22Rv1 (cell line): ENCODE data around the gene TSEN34.
"Not testable (repeated sequence)": the region's sequence is repeated elsewhere in the genome, so short reads cannot be mapped to it uniquely, and the experiment has no call there.

ENCODE experiments used
- H3K27ac ChIP-seq: fragments of 450-650 bp; 2 replicates; pipeline ENCODE4 v1.5.1; 2017
- ZFX ChIP-seq: fragments of 450-650 bp; IDR thresholded peaks from 2 replicates; pipeline ENCODE4 v1.6.1; 2017; ENCODE audit warnings: antibody characterized with exemption, borderline replicate concordance
- TF ChIP-seq, protein P1 (sequence below): fragments of 450-650 bp; IDR thresholded peaks from 2 replicates; pipeline ENCODE4 v1.5.1; 2017; ENCODE audit warnings: mild to moderate bottlenecking

TSEN34 gene

DNA sequence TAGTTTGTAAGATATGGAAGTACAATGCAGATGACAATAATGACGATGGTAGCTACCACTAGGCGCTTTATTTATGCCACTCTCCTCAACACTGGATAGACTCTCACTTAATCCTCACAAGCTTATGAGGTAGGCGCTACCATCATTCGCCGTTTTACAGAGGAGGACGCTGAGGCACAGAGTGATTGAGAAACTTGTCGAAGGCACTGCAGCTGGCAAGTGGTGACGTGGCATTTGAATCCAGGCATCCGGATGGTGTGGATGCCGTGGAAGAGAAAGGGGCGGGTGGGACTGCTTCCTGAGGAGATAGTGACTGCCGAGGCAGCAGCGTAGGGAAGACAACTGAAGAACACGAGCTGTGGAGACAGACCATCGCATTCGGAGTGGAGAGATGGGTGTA, 8.3 kb downstream of the TSEN34 start:
- H3K27ac ChIP-seq: peak overlapping the region; percentile 93
- TF ChIP-seq, protein P1, sequence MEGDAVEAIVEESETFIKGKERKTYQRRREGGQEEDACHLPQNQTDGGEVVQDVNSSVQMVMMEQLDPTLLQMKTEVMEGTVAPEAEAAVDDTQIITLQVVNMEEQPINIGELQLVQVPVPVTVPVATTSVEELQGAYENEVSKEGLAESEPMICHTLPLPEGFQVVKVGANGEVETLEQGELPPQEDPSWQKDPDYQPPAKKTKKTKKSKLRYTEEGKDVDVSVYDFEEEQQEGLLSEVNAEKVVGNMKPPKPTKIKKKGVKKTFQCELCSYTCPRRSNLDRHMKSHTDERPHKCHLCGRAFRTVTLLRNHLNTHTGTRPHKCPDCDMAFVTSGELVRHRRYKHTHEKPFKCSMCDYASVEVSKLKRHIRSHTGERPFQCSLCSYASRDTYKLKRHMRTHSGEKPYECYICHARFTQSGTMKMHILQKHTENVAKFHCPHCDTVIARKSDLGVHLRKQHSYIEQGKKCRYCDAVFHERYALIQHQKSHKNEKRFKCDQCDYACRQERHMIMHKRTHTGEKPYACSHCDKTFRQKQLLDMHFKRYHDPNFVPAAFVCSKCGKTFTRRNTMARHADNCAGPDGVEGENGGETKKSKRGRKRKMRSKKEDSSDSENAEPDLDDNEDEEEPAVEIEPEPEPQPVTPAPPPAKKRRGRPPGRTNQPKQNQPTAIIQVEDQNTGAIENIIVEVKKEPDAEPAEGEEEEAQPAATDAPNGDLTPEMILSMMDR: no peak
- no peak for TF ChIP-seq ZFX

DNA sequence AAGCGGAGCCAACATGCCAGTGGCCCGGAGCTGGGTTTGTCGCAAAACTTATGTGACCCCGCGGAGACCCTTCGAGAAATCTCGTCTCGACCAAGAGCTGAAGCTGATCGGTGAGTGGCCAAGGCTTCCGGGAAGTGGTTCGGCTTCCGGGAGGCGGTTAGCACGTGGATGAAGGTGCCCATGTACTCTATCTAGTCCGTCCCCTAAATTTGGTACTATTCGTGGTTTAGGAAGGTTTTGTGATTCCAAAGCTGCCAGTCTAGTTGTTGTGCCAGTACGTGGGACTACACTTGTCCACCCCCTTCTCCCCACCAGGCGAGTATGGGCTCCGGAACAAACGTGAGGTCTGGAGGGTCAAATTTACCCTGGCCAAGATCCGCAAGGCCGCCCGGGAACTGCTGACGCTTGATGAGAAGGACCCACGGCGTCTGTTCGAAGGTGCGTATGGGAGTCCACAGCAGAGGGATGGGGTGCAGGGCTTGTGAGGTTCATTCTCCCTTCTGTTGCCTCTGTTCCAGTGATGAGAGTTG, 10.1 kb downstream of the TSEN34 start:
- peak overlapping the region; percentile 93 for H3K27ac ChIP-seq
- TF ChIP-seq, protein P1: no peak
- no peak for TF ChIP-seq ZFX

DNA sequence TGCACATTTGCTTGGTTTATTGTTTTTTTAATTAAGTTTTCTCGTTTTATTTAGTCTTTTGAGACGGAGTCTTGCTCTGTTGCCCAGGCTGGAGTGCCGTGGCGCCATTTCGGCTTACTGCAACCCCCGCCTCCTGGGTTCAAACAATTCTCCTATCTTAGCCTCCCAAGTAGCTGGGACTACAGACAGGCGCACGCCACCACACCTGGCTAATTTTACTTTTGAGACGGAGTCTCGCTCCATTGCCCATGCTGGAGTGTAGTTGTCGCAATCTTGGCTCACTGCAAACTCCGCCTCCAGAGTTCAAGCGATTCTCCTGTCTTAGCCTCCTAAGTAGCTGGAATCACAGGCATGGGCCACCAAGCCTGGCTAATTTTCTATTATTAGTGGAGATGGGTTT, 10.9 kb downstream of the TSEN34 start:
- no peak for TF ChIP-seq ZFX
- TF ChIP-seq, protein P1: no peak
- peak overlapping the region; percentile 93 for H3K27ac ChIP-seq

DNA sequence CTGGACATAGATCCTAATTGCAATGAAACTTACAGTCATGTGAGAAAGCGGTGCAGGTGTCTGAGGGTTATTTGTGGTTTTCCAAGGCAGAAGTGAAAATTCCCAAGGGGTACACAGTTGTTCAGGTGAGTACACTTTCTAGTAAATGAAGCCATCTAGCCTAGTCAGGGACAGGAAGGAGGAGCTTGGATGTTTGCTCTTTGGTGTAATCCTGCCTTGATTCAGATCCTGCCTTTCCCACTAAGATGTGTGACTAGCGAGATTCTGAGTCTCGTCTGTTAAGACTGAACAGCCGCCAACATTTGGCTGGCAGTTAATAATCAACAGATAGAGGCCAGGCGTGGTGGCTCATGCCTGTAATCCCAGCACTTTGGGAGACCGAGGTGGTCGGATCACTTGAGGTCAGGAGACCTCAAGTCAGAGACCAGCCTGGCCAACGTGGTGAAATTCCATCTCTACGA, 12.1 kb downstream of the TSEN34 start:
- 0 out of 2 replicates have a peak overlapping the region, but pooled peaks have one; percentile 10 for H3K27ac ChIP-seq
- TF ChIP-seq ZFX: no peak
- TF ChIP-seq, protein P1: no peak

DNA sequence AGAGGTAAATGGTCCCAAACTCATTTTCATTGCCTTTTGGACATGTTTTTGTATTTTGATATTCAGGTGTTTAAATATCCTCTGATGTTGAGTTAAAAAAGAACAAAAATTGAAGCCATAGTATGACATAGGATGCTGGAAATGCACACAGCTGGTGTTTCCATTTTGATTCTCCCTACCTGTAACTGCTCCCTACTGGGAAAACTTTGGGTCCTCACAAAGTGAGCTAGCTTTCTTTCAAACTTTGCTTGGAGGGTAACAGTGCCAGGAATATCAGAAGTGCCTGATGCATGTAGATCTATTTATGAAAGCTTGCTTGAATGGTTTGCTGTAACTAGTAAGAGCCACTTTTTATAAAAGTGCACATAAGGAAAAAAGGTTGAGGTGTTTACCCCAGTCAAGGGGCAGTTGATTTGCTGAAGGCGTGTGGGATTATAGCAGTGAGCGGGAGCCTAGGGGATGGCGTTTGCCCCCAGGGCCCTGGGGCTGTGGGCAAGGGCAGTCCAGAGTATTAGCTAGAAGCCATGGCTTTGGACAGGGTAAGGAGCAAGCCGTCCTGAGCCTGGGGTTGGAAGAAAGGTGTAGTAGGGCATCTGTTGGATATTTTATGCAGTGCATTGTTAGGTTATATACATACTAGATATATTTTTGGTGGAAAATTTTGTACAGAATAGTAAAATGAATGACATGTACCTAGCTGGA, 13.8 kb downstream of the TSEN34 start:
- H3K27ac ChIP-seq: no peak overlapping the region
- TF ChIP-seq ZFX: no peak
- TF ChIP-seq, protein P1: no peak

DNA sequence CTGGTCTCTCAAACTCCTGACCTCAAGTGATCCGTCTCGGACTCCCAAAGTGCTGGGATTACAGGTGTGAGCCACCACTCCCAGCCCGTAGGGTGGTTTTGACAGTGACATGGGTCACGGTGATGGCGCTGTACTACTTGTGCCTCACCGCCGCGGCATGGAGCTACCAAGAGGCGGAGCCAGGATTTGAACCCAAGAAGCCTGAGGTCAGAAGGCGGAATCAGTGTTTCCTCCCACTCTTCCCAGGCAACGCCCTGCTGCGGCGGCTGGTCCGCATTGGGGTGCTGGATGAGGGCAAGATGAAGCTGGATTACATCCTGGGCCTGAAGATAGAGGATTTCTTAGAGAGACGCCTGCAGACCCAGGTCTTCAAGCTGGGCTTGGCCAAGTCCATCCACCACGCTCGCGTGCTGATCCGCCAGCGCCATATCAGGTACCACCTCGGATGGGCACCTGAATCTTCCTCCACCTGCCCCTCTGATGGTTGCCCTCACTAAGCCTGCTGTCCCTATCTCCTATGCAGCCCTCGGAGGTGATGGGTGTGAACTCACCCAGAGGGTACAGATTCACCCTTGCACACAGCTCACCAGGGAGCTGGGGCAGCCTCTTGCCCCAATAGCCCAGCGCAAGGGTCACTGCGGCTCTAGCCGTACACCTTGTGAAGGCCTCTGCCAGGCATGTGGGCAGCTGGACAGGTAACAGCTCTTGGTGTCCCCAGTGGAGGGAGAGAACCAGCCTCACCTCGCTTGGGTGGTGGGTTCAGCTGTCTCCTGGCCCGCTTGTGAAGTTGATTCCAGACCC, 15.1 kb downstream of the TSEN34 start:
- H3K27ac ChIP-seq: no peak overlapping the region
- TF ChIP-seq, protein P1: no peak
- TF ChIP-seq ZFX: no peak

DNA sequence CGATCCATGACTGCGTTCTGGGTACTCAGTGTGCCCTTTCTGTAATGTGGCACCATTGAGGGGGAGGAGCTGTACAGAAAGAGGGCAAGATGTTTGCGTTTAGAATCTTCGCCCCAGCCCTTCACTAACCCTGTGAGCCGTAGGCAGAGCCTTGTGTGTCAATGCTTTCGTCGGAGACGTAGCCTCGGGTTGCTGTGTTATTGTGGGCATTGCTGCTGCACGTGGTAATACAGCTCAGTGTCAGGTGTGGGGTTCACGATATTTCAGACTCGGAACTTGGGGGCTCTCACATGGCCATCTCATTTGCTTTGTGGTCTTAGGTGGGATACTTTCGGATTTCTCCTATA, 15.7 kb downstream of the TSEN34 start:
- no peak overlapping the region for H3K27ac ChIP-seq
- TF ChIP-seq ZFX: no peak
- TF ChIP-seq, protein P1: no peak

DNA sequence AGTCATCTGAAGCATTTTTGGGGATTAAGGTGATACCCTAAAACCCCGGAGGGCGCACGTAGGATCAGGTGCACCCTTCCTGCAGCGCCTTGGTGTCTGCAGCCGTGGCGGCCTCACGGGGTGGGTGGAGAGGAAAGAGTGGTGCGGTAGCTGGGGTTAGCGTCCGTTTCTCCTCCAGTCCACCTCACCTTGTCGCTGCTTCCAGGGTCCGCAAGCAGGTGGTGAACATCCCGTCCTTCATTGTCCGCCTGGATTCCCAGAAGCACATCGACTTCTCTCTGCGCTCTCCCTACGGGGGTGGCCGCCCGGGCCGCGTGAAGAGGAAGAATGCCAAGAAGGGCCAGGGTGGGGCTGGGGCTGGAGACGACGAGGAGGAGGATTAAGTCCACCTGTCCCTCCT, 16.1 kb downstream of the TSEN34 start:
- H3K27ac ChIP-seq: not testable (repeated sequence)
